ENCODE results near the gene CCDC14.
"Not testable (repeated sequence)": the region's sequence is repeated elsewhere in the genome, so short reads cannot be mapped to it uniquely, and the experiment has no call there.

CCDC14 gene

GRCh38 chr3:123966799-123967198 is 5.8 kb upstream of the CCDC14 start:
- DNase-seq, result not testable (repeated sequence)

GRCh38 chr3:123964793-123965192 is 3.8 kb upstream of the CCDC14 start:
- not testable (repeated sequence) for DNase-seq

DNA sequence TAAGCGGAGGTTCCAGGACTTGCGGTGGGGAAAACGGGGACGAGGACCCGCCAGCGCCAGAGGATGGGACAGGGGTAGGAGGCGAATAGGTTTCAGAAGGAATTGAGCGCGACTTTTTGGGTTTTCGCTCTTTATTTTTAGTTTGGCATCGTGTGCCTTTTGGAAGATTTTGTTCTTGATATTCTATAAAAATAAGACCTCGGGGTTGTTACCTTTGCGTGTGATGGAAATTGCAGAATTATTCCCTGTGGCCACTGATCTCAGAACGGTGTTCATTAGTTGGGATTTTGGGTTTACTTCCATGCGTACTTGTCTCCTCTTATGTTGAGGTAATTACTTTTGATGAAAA is 453 bp upstream of the CCDC14 start:
- DNase-seq, result no peak

DNA sequence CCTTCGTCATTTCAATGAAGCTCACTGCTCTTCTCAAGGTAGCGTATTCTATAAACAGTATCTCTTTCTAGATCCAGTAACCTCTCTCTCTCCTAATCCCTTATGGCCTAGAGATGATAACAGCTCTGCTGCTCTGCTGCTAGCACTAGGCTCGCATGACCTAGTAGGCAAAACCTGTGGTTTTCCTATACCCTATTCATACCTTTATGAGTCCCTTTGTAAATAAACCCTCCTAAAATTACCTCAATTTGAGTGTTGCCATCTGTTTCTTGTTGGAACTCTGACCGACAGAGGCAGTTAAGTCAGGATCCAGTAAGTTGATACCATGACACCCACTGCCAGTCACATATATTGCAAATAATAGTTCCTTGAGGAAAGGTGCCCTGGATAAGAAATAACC is 7.3 kb downstream of the CCDC14 start:
- no peak for DNase-seq

DNA sequence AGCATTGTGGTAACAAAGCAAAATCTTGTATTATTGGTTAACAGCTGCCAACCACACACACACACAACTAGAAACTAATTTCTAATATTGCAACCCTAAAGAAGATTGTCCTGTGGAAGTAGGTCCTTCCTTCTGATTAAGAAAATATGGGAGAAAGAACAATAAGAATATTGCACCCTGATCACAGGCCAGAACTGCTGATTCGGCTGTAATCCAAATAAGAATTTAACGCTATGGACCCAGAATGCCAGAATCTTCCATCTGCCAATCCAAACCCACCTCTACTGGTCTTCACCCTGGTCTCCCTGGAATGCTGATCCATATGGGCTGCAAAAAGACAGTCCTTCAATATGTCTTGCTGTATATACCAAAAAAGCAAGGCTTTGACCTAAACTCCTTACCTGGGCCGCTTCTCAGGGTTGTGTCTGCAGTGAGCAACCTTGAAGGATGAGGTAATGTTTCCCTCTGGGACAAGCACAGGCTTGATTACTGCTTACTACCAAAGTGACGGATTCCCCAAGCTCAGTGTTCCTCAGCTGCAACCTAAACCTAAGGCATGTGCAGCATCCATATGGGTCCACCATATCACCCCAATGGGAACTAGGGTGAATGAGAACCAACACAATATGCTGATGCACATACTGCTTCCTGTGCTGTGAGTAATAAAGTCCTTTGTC is 8.0 kb downstream of the CCDC14 start:
- DNase-seq, result no peak

DNA sequence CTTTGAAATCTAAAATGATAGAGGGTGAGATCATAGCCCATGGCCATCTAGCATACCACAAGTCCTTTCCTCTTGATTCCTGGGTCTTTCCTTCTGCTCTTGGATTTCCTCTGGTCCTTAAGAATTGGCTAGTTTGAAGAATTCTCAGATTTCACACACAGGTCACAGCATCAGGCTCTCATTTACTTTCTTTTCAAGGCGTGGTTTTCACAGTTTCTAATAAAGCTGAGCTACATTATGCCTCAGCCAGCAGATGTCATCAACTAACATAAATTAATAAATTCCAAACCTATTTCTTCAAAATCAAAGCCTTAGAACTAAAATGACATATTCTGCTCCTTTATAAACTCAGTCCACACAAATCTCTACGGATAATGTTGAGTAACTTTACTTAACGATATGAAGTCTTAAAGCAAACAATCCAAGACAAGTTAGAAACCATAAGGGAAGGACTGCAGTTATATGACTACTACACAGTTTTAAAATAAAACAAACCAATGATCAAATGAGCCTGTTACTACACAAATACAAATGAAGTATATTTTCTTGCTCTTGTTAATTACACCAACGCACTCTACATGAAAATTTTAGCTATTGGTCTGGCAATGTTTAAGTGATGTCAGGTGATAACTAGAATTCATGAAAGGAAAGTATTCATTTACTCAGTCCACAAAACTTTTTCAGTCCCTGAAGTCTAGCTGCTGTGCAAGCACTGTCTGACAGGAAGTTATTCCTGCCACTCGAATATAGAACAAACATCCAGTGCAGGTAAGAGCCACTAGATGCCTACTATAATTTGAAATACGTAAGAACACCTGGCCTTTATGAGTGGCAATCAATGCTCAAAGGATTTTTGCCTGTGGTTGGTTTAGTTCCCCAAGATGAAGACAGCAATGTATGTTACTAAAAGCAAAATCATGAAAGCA is 9.2 kb downstream of the CCDC14 start:
- no peak for DNase-seq

DNA sequence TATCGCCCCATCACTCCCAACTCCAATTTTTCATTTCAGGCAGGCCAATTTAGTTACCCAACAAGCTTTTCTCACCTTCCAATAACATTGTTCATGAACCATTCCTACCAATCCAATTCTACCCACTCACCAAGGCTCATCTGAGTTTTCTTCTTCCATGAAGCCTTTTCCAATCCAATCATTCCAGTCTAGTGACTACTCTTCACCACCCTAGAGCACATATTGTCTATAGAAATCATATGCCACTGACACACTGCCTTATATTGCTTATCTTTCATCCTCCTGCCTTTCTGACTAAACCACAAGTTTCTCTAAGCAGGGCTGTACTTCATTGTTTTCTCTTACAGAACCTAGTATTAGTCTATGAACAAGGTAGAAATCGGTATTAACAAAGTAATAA is 11.4 kb downstream of the CCDC14 start:
- DNase-seq, result no peak

GRCh38 chr3:123948449-123948848 is 12.6 kb downstream of the CCDC14 start:
- DNase-seq, result no peak

- DNase-seq, result no peak
Measured at GRCh38 chr3:123947482-123947881, 13.5 kb downstream of the CCDC14 start.

- DNase-seq, result no peak
Measured at GRCh38 chr3:123941542-123941941, 19.5 kb downstream of the CCDC14 start.

GRCh38 chr3:123941121-123941520 is 19.9 kb downstream of the CCDC14 start:
- no peak for DNase-seq

- no peak for DNase-seq
Measured at GRCh38 chr3:123939706-123940105, 21.3 kb downstream of the CCDC14 start.

DNA sequence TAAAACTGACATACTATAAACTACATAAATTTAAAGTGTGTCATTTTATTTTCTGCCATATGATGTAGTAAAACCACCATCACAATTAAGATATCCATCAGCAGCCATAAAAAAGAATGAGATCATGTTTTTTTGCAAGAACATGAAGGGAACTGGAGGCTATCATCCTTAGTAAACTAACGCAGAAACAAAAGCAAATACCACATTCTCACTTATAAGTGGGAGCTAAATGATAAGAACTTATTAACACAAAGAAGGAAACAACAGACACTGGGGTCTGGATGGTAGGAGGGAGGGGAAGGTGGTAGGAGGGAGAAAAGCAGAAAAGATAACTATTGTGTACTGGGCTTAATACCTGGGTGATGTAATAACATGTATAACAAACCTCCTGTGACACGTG is 24.6 kb downstream of the CCDC14 start:
- DNase-seq, result no peak

DNA sequence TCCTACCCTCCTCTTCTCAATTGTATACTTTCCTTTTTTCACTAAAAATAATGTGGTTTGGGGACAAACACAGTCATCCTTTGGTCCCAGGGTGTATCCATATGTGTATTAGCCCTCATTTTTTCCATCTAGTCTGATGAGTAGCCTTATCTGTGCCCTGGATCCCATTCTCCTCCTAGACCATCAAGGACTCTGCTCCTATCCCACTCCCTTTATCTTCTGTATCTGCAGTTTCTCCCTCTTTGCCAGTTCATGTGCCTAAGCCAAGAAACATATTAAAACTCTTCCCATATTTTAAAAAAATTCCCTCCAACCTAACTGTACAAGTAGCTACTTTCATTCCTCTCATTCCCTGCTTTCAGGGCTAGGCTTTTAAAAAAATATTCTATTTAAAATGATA is 25.2 kb downstream of the CCDC14 start:
- DNase-seq, result no peak

GRCh38 chr3:123934250-123934649 is 26.8 kb downstream of the CCDC14 start:
- no peak for DNase-seq

- DNase-seq, result no peak
Measured at GRCh38 chr3:123930445-123930844, 30.6 kb downstream of the CCDC14 start.

GRCh38 chr3:123929325-123929724 is 31.7 kb downstream of the CCDC14 start:
- no peak for DNase-seq

DNA sequence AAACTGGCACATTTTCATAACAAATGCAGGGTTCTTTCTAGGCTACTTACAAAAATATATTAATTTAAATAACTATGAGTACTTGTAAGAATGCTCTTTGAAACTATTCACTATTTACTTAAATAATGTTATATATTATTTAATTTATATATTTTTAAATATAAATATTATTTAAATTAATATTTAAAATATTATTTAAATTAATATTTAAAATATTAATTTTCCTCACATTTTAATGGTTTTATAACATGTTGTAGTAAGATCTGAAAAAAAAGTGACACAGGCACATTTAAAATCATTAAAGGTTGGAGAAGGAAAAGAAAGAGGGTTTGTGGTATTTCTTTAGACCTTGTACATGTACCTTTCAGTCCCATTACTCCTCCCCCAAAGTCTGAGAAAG is 34.6 kb downstream of the CCDC14 start:
- no peak for DNase-seq

- DNase-seq, result no peak
Measured at GRCh38 chr3:123920868-123921267, 40.2 kb downstream of the CCDC14 start.

DNA sequence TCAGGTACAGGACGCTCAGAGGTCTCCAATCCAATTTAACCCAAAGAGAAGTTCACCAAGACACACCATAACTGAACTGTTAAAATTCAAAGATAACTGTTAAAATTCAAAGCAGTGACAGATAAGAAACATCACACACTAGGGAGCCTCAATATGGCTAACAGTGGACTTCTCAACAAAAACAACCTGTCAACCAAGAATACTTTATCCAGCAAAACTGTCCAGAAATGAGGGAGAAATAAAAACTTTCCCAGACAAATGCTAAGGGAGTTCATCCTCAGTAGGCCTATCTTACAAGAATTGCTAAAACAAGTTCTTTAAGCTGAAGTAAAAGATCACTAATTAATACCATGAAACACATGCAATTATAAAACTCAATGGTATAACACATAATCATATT is 40.6 kb downstream of the CCDC14 start:
- no peak for DNase-seq

GRCh38 chr3:123919353-123919752 is 41.7 kb downstream of the CCDC14 start:
- DNase-seq, result no peak

- DNase-seq, result no peak
Measured at GRCh38 chr3:123914829-123915228, 46.2 kb downstream of the CCDC14 start.

- DNase-seq, result no peak
Measured at GRCh38 chr3:123909785-123910184, 51.2 kb downstream of the CCDC14 start.

GRCh38 chr3:123907720-123908119 is 53.3 kb downstream of the CCDC14 start:
- DNase-seq, result no peak
